Effector CD8-positive, alpha-beta T cell (primary cell): Measurements from ENCODE around the gene MOB3B.
"Not testable (repeated sequence)": the region's sequence is repeated elsewhere in the genome, so short reads cannot be mapped to it uniquely, and the experiment has no call there.

Source experiments
- DNase-seq: peaks from one replicate; lab custom pipeline; 2025; lab: John Stamatoyannopoulos, UW

Gene MOB3B

GRCh38 chr9:27475057-27475595 is 54.5 kb downstream of the MOB3B start:
- no peak for DNase-seq

- DNase-seq, result no peak
Observed at GRCh38 chr9:27474305-27474704, 55.3 kb downstream of the MOB3B start.

GRCh38 chr9:27473111-27473529 is 56.5 kb downstream of the MOB3B start:
- DNase-seq, result no peak

- DNase-seq, result no peak
Observed at GRCh38 chr9:27472195-27472594, 57.4 kb downstream of the MOB3B start.

- DNase-seq, result no peak
Observed at GRCh38 chr9:27471789-27472188, 57.8 kb downstream of the MOB3B start.

- DNase-seq, result no peak
Observed at GRCh38 chr9:27471366-27471765, 58.2 kb downstream of the MOB3B start.

GRCh38 chr9:27470291-27470856 is 59.2 kb downstream of the MOB3B start:
- no peak for DNase-seq

GRCh38 chr9:27469550-27469949 is 60.1 kb downstream of the MOB3B start:
- DNase-seq, result no peak

- no peak for DNase-seq
Observed at GRCh38 chr9:27468462-27469110, 61.0 kb downstream of the MOB3B start.

- DNase-seq, result no peak
Observed at GRCh38 chr9:27468000-27468399, 61.6 kb downstream of the MOB3B start.

GRCh38 chr9:27467486-27467885 is 62.1 kb downstream of the MOB3B start:
- DNase-seq, result no peak

GRCh38 chr9:27466516-27466915 is 63.1 kb downstream of the MOB3B start:
- DNase-seq, result not testable (repeated sequence)

GRCh38 chr9:27464950-27465349 is 64.7 kb downstream of the MOB3B start:
- DNase-seq, result not testable (repeated sequence)

- no peak for DNase-seq
Observed at GRCh38 chr9:27462846-27463245, 66.8 kb downstream of the MOB3B start.

GRCh38 chr9:27462434-27462833 is 67.2 kb downstream of the MOB3B start:
- DNase-seq, result no peak

- no peak for DNase-seq
Observed at GRCh38 chr9:27460226-27461023, 69.2 kb downstream of the MOB3B start.

GRCh38 chr9:27457445-27457844 is 72.2 kb downstream of the MOB3B start:
- no peak for DNase-seq

GRCh38 chr9:27453860-27454553 is 75.6 kb downstream of the MOB3B start:
- DNase-seq, result no peak

GRCh38 chr9:27451207-27451797 is 78.3 kb downstream of the MOB3B start:
- no peak for DNase-seq

GRCh38 chr9:27450752-27451151 is 78.9 kb downstream of the MOB3B start:
- DNase-seq, result no peak

- DNase-seq, result not testable (repeated sequence)
Observed at GRCh38 chr9:27448356-27448755, 81.3 kb downstream of the MOB3B start.
